ENCODE results near the gene MYOC. TPM values are rescaled to one million over a fixed set of nuclear protein-coding genes. Genes with fewer than 3 reads are reported as not detected.
"Not testable (repeated sequence)": the region's sequence is repeated elsewhere in the genome, so short reads cannot be mapped to it uniquely, and the experiment has no call there.

MYOC gene
- total RNA-seq, 1 donor from 2014 or later, result 2.1 TPM

GRCh38 chr1:171622152-171622462, 30.4 kb downstream of the MYOC start, which contains the start of gene MYOCOS:
Gene MYOCOS, plus strand, starts transcription at chr1:171622243. Its CDS starts 1,641 bp downstream, at chr1:171623884.
- no peak for DNase-seq
- ATAC-seq (ENCODE audit: poor library complexity), result no peak
- intact Hi-C loops (cut with DNase I), result no loop called here

- DNase-seq (no peak), ATAC-seq (ENCODE audit: poor library complexity) (no peak)
- intact Hi-C loops (cut with DNase I), result no loop called here
Measured at GRCh38 chr1:171616586-171616985, 35.9 kb downstream of the MYOC start.

GRCh38 chr1:171615122-171615906, 37.2 kb downstream of the MYOC start:
- DNase-seq; intact Hi-C loops (cut with DNase I); ATAC-seq (ENCODE audit: poor library complexity): not testable (repeated sequence)

- intact Hi-C loops (cut with DNase I), result no loop called here
- no peak for ATAC-seq (ENCODE audit: poor library complexity)
- DNase-seq, result no peak
Measured at GRCh38 chr1:171613282-171613681, 39.2 kb downstream of the MYOC start.

- no peak for ATAC-seq (ENCODE audit: poor library complexity)
- no peak for DNase-seq
- intact Hi-C loops (cut with DNase I), result no loop called here
Measured at GRCh38 chr1:171611306-171611705, 41.2 kb downstream of the MYOC start.

- no peak for ATAC-seq (ENCODE audit: poor library complexity)
- no peak for DNase-seq
- intact Hi-C loops (cut with DNase I), result no loop called here
Measured at GRCh38 chr1:171610385-171610784, 42.1 kb downstream of the MYOC start.

- intact Hi-C loops (cut with DNase I), result no loop called here
- ATAC-seq (ENCODE audit: poor library complexity) (no peak), DNase-seq (no peak)
Measured at GRCh38 chr1:171606402-171606941, 46.0 kb downstream of the MYOC start.

- intact Hi-C loops (cut with DNase I); DNase-seq; ATAC-seq (ENCODE audit: poor library complexity): not testable (repeated sequence)
Measured at GRCh38 chr1:171603042-171603441, 49.4 kb downstream of the MYOC start.

- intact Hi-C loops (cut with DNase I), result no loop called here
- ATAC-seq (ENCODE audit: poor library complexity), result no peak
- no peak for DNase-seq
Measured at GRCh38 chr1:171600862-171601261, 51.6 kb downstream of the MYOC start.

- DNase-seq; ATAC-seq (ENCODE audit: poor library complexity); intact Hi-C loops (cut with DNase I): not testable (repeated sequence)
Measured at GRCh38 chr1:171600310-171600709, 52.2 kb downstream of the MYOC start.

GRCh38 chr1:171597203-171597602, 55.3 kb downstream of the MYOC start:
- ATAC-seq (ENCODE audit: poor library complexity) (no peak), DNase-seq (no peak)
- intact Hi-C loops (cut with DNase I), result no loop called here

GRCh38 chr1:171596705-171597104, 55.8 kb downstream of the MYOC start:
- no peak for ATAC-seq (ENCODE audit: poor library complexity)
- intact Hi-C loops (cut with DNase I), result no loop called here
- no peak for DNase-seq

- intact Hi-C loops (cut with DNase I), result no loop called here
- no peak for DNase-seq
- ATAC-seq (ENCODE audit: poor library complexity), result no peak
Measured at GRCh38 chr1:171596119-171596518, 56.4 kb downstream of the MYOC start.

GRCh38 chr1:171595324-171595723, 57.2 kb downstream of the MYOC start:
- DNase-seq (no peak), ATAC-seq (ENCODE audit: poor library complexity) (no peak)
- intact Hi-C loops (cut with DNase I), result no loop called here

- intact Hi-C loops (cut with DNase I), result no loop called here
- DNase-seq, result no peak
- no peak for ATAC-seq (ENCODE audit: poor library complexity)
Measured at GRCh38 chr1:171590022-171590421, 62.5 kb downstream of the MYOC start.

GRCh38 chr1:171588230-171588629, 64.3 kb downstream of the MYOC start:
- ATAC-seq (ENCODE audit: poor library complexity), result no peak
- intact Hi-C loops (cut with DNase I), result no loop called here
- DNase-seq, result no peak

- DNase-seq (no peak), ATAC-seq (ENCODE audit: poor library complexity) (no peak)
- intact Hi-C loops (cut with DNase I), result no loop called here
Measured at GRCh38 chr1:171585715-171586114, 66.8 kb downstream of the MYOC start.

All from Right ventricle myocardium superior (tissue), 1 donor.